Stomach (tissue), 9 donors: ENCODE measurements around the gene AZI2. TPM values are rescaled to one million over a fixed set of nuclear protein-coding genes. Genes with fewer than 3 reads are reported as not detected.

Source experiments
- DNase-seq, 2 donors: peaks; one replicate each; pipeline versions ENCODE4 v3.0.0 to v3.0.0-alpha.2; 2013 to 2019
- H3K27ac ChIP-seq, 5 donors: fragments of 200-600 bp in 4 of 5; sonication (generic) in 4 of 5; one replicate each; pipeline ENCODE4 v1.5.1; 2013 to 2019; ENCODE audit warnings: mild to moderate bottlenecking in 1 of 5, moderate library complexity in 1 of 5
- H3K27me3 ChIP-seq, 3 donors: fragments of 200-600 bp; sonication (generic); one replicate each; pipeline ENCODE4 v1.5.1; 2017 to 2019; ENCODE audit warnings: mixed run types in 1 of 3
- H3K36me3 ChIP-seq, 4 donors: fragments of 200-600 bp; sonication (generic); 1 replicate in 3 of 4; 2 replicates in 1 of 4; pipeline ENCODE4 v1.5.1; 2016 to 2019
- H3K4me1 ChIP-seq, 4 donors: fragments of 200-600 bp; sonication (generic); one replicate each; pipeline ENCODE4 v1.5.1; 2016 to 2019
- H3K4me3 ChIP-seq, 4 donors: fragments of 200-600 bp; sonication (generic) in 3 of 4; one replicate each; pipeline ENCODE4 v1.5.1; 2016 to 2019; ENCODE audit warnings: mild to moderate bottlenecking in 1 of 4
- H3K9me3 ChIP-seq, 4 donors: fragments of 200-600 bp; sonication (generic); one replicate each; pipeline ENCODE4 v1.5.1; 2016 to 2019
- EP300 ChIP-seq: sonication (generic); formaldehyde crosslinking; IDR thresholded peaks from one replicate; pipeline ENCODE4 v1.6.1; 2017; ENCODE audit warnings: antibody characterized with exemption
- POLR2A ChIP-seq, 4 donors: fragments of 450-650 bp; IDR thresholded peaks; one replicate each; pipeline ENCODE4 v1.6.1; 2016; ENCODE audit warnings: antibody characterized with exemption in 4 of 4, control low read depth in 2 of 4, mild to moderate bottlenecking in 1 of 4, moderate library complexity in 1 of 4
- POLR2AphosphoS5 ChIP-seq, 3 donors: sonication (generic); formaldehyde crosslinking; IDR thresholded peaks; one replicate each; pipeline ENCODE4 v1.6.1; 2016; ENCODE audit warnings: antibody characterized with exemption in 3 of 3
- WGBS, 5 donors: extraction: QIAGEN DNeasy Blood & Tissue Kit in 3 of 5; methylation state at CpG; one replicate each; pipeline versions ENCODE4 v1.1.5 to v1.1.7; 2013 to 2018; 5-methylcytosine and 5-hydroxymethylcytosine counted together
- intact Hi-C: fragments of 100-400 bp; cut with DNase I; formaldehyde crosslinking; loops from one replicate; pipeline ENCODE4 v1.15.1; 2023; ENCODE audit warnings: low total_unique reads
- polyA plus RNA-seq, 3 donors: library from polyadenylated mRNA; stranded (reverse); fragments of 200-250 nt; gene quantifications; one replicate each; pipeline ENCODE4 v1.2.3, GENCODE V29; 2013
- total RNA-seq, 5 donors: library from RNA; depleted of rRNA; stranded (reverse); fragments of >200 nt; gene quantifications; one replicate each; pipeline versions ENCODE4 v1.1.0 to v1.2.3, GENCODE V29; 2014 to 2016
- TF ChIP-seq, protein P1 (sequence below), 7 experiments: fragments of 450-650 bp in 4 of 7; fragments of 200-600 bp in 3 of 7; sonication (generic) in 3 of 7; IDR thresholded peaks; one replicate each; pipeline ENCODE4 v1.5.1; 2016 to 2019; ENCODE audit warnings: antibody characterized with exemption in 7 of 7, control low read depth in 2 of 7, mild to moderate bottlenecking in 1 of 7
- donor health status: healthy with polysubstance abuse.
- donor health status: Bipolar disorder and iron deficiency.
- donor health status: healthy.

The AZI2 gene
- total and polyA plus RNA-seq, 8 donors = 7.0 to 424 (median 54.8) TPM

- Histone ChIP-seq H3K27ac (peak overlapping the region in 3 of 5 donors; percentile 1 to 58 (median 27)), H3K4me1 (peaks cover 21 to 65% (median 47%) of the 10 kb centered on the region in 4 donors), H3K36me3 (peaks cover 0 to 22% (median 15%) of the 10 kb centered on the region in 4 donors), H3K27me3 (no peaks in the 10 kb centered on the region), H3K4me3 (no peak overlapping the region), H3K9me3 (no peaks in the 10 kb centered on the region)
- DNase-seq = no peak
- no peak for TF ChIP-seq EP300
- TF ChIP-seq POLR2AphosphoS5 (IDR thresholded peaks at IDR 0.05) = no peak
- TF ChIP-seq POLR2A (IDR thresholded peaks at IDR 0.05) = no peak
- TF ChIP-seq, protein P1, sequence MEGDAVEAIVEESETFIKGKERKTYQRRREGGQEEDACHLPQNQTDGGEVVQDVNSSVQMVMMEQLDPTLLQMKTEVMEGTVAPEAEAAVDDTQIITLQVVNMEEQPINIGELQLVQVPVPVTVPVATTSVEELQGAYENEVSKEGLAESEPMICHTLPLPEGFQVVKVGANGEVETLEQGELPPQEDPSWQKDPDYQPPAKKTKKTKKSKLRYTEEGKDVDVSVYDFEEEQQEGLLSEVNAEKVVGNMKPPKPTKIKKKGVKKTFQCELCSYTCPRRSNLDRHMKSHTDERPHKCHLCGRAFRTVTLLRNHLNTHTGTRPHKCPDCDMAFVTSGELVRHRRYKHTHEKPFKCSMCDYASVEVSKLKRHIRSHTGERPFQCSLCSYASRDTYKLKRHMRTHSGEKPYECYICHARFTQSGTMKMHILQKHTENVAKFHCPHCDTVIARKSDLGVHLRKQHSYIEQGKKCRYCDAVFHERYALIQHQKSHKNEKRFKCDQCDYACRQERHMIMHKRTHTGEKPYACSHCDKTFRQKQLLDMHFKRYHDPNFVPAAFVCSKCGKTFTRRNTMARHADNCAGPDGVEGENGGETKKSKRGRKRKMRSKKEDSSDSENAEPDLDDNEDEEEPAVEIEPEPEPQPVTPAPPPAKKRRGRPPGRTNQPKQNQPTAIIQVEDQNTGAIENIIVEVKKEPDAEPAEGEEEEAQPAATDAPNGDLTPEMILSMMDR (IDR thresholded peaks at IDR 0.05) = no peak
- intact Hi-C loops = no loop called here
Observed at GRCh38 chr3:28343144-28343543, 5.5 kb downstream of the AZI2 start.

DNA sequence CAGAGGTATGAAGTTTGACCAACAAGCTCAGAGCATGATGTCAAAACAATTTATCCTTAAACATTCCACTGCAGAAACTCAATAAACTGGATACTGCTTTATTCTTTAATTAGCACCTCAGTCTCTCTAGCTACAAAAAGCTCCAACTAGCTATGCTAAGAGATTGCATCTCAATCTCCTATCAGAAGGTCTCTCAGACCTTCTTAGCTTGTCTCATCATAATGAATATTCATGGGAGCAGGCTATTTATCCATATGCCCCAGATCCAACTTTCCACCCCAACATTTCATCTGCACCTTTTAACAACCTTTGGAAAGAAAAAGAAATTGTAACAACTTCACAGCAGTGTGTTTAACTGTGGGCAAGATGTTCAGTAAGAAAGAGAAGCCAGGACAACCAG lies 11.4 kb downstream of the AZI2 start:
- intact Hi-C loops = no loop called here
- Histone ChIP-seq H3K27ac (no peak overlapping the region), H3K4me3 (no peak overlapping the region), H3K4me1 (peaks cover 5 to 9% (median 5%) of the 10 kb centered on the region in 4 donors), H3K9me3 (no peaks in the 10 kb centered on the region), H3K36me3 (peaks cover 0 to 63% (median 54%) of the 10 kb centered on the region in 4 donors), H3K27me3 (no peaks in the 10 kb centered on the region)
- TF ChIP-seq POLR2A (IDR thresholded peaks at IDR 0.05) (no peak), EP300 (no peak), POLR2AphosphoS5 (IDR thresholded peaks at IDR 0.05) (no peak)
- TF ChIP-seq, protein P1 (IDR thresholded peaks at IDR 0.05) = no peak
- DNase-seq = no peak

- 57 to 68% (median 62%) methylated on average over 2 of the region's 2 CpGs for WGBS, 5 donors
- H3K27me3 ChIP-seq = no peaks in the 10 kb centered on the region
- no peak overlapping the region for H3K27ac ChIP-seq
- H3K4me3 ChIP-seq = no peak overlapping the region
- DNase-seq = no peak
- peaks cover 0 to 81% (median 66%) of the 10 kb centered on the region in 4 donors for H3K36me3 ChIP-seq
- peaks cover 0 to 5% (median 0%) of the 10 kb centered on the region in 4 donors for H3K4me1 ChIP-seq
- intact Hi-C loops = no loop called here
- TF ChIP-seq POLR2AphosphoS5 (IDR thresholded peaks at IDR 0.05) (no peak), POLR2A (IDR thresholded peaks at IDR 0.05) (no peak), EP300 (no peak)
- TF ChIP-seq, protein P1 (IDR thresholded peaks at IDR 0.05) = no peak
- H3K9me3 ChIP-seq = no peaks in the 10 kb centered on the region
Observed at GRCh38 chr3:28335246-28335645, 13.4 kb downstream of the AZI2 start.

GRCh38 chr3:28334552-28334951 lies 14.1 kb downstream of the AZI2 start:
- no peak for TF ChIP-seq EP300
- no peak for TF ChIP-seq POLR2A (IDR thresholded peaks at IDR 0.05)
- TF ChIP-seq POLR2AphosphoS5 (IDR thresholded peaks at IDR 0.05) = no peak
- TF ChIP-seq, protein P1 (IDR thresholded peaks at IDR 0.05) = no peak
- H3K9me3 ChIP-seq = no peaks in the 10 kb centered on the region
- H3K27ac ChIP-seq = no peak overlapping the region
- no peak for DNase-seq
- intact Hi-C loops = no loop called here
- no peak overlapping the region for H3K4me3 ChIP-seq
- peaks cover 0 to 5% (median 0%) of the 10 kb centered on the region in 4 donors for H3K4me1 ChIP-seq
- H3K36me3 ChIP-seq = peaks cover 0 to 82% (median 67%) of the 10 kb centered on the region in 4 donors
- no peaks in the 10 kb centered on the region for H3K27me3 ChIP-seq
